OCI-LY7 (cell line): ENCODE data around the gene NSRP1.

Experiments
- EZH2phosphoT487 ChIP-seq: fragments of 200-600 bp; sonication (generic); IDR thresholded peaks from 2 replicates; pipeline ENCODE4 v1.6.1; 2018; ENCODE audit warnings: low read depth, borderline replicate concordance, mild to moderate bottlenecking, mixed run types, antibody characterized with exemption, low read length, moderate library complexity, mixed read lengths
- TF ChIP-seq, protein P1 (sequence below): fragments of 200-600 bp; sonication (generic); conservative IDR thresholded peaks from 2 replicates; pipeline ENCODE4 v1.5.1; 2014; ENCODE audit warnings: mild to moderate bottlenecking, antibody characterized with exemption, low read length, moderate library complexity, mixed read lengths

GRCh38 chr17:30221346-30221745, 104.7 kb downstream of the NSRP1 start:
- TF ChIP-seq, protein P1, sequence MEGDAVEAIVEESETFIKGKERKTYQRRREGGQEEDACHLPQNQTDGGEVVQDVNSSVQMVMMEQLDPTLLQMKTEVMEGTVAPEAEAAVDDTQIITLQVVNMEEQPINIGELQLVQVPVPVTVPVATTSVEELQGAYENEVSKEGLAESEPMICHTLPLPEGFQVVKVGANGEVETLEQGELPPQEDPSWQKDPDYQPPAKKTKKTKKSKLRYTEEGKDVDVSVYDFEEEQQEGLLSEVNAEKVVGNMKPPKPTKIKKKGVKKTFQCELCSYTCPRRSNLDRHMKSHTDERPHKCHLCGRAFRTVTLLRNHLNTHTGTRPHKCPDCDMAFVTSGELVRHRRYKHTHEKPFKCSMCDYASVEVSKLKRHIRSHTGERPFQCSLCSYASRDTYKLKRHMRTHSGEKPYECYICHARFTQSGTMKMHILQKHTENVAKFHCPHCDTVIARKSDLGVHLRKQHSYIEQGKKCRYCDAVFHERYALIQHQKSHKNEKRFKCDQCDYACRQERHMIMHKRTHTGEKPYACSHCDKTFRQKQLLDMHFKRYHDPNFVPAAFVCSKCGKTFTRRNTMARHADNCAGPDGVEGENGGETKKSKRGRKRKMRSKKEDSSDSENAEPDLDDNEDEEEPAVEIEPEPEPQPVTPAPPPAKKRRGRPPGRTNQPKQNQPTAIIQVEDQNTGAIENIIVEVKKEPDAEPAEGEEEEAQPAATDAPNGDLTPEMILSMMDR: no peak
- no peak for TF ChIP-seq EZH2phosphoT487
